Liver (tissue), 3 donors: ENCODE measurements around the gene SLC25A39.

ENCODE experiments used
- EGR1 ChIP-seq, 2 donors: IDR thresholded peaks; 2 replicates each; pipeline ENCODE4 v1.6.1; 2016 to 2018; ENCODE audit warnings: antibody characterized with exemption in 2 of 2, low read depth in 2 of 2
- GABPA ChIP-seq, 2 donors: IDR thresholded peaks in 1 of 2; conservative IDR thresholded peaks in 1 of 2; 2 replicates each; pipeline ENCODE4 v1.6.1; 2016; ENCODE audit warnings: antibody characterized with exemption in 2 of 2, mild to moderate bottlenecking in 1 of 2, moderate library complexity in 1 of 2
- JUND ChIP-seq, 2 donors: IDR thresholded peaks; 2 replicates each; pipeline ENCODE4 v1.6.1; 2016; ENCODE audit warnings: antibody characterized with exemption in 2 of 2
- YY1 ChIP-seq: IDR thresholded peaks from 2 replicates; pipeline ENCODE4 v1.6.1; 2016; ENCODE audit warnings: antibody characterized with exemption, mild to moderate bottlenecking
- TF ChIP-seq, protein P1 (sequence below): fragments of 150-350 bp; IDR thresholded peaks from 2 replicates; pipeline ENCODE4 v1.5.1; 2017; ENCODE audit warnings: improper control_type of control experiment, low read depth, low read length; ENCODE audit not compliant: missing input control
- TF ChIP-seq, protein P2 (sequence below): IDR thresholded peaks from 2 replicates; pipeline ENCODE4 v1.6.1; 2016; ENCODE audit warnings: antibody characterized with exemption
- TF ChIP-seq, protein P3 (sequence below): IDR thresholded peaks from 2 replicates; pipeline ENCODE4 v1.6.1; 2016; ENCODE audit warnings: antibody characterized with exemption
- TF ChIP-seq, protein P4 (sequence below): IDR thresholded peaks from 2 replicates; pipeline ENCODE4 v1.6.1; 2016; ENCODE audit warnings: antibody characterized with exemption, mild to moderate bottlenecking
- donor health status: healthy.
- donor health status: healthy.

DNA sequence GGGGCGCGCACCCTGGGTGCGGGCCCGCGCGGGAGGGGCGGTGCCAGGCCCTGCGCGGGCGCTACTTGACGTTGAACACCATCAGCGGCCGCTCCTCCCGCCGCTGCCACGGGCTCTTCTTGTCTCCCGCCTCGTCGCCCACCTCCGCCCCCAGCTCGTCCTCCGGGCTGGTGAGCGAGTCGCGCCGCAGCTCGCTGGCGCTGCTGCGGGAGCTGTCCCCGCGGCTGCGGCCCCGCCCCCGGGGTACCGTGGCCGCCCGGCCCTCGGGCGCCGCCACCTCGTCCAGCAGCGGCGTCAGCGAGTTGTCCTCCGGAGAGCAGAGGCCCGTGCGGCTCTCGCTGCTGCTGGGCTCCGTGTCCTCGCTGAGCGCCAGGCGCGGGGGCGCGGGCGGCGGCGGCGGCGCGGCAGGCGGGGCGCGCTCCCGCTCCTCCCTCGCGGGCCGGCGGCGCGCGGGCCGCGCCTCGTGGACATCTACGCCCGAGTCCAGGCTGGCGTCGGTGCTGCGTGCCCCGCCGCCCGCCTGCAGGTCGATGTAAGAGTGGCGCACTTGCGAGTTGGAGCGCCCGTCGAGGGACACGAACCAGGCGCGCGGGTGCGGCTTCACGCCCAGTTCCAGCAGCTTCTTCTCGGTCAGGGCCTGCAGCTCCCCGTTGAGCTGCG is 29.2 kb upstream of the SLC25A39 start:
- TF ChIP-seq, protein P1, sequence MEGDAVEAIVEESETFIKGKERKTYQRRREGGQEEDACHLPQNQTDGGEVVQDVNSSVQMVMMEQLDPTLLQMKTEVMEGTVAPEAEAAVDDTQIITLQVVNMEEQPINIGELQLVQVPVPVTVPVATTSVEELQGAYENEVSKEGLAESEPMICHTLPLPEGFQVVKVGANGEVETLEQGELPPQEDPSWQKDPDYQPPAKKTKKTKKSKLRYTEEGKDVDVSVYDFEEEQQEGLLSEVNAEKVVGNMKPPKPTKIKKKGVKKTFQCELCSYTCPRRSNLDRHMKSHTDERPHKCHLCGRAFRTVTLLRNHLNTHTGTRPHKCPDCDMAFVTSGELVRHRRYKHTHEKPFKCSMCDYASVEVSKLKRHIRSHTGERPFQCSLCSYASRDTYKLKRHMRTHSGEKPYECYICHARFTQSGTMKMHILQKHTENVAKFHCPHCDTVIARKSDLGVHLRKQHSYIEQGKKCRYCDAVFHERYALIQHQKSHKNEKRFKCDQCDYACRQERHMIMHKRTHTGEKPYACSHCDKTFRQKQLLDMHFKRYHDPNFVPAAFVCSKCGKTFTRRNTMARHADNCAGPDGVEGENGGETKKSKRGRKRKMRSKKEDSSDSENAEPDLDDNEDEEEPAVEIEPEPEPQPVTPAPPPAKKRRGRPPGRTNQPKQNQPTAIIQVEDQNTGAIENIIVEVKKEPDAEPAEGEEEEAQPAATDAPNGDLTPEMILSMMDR, result no peak
- TF ChIP-seq, protein P2, sequence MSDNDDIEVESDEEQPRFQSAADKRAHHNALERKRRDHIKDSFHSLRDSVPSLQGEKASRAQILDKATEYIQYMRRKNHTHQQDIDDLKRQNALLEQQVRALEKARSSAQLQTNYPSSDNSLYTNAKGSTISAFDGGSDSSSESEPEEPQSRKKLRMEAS, result no peak
- TF ChIP-seq EGR1 (IDR thresholded peaks at IDR 0.05; ENCODE audit: low read depth in 2 of 2) (no peak), YY1 (no peak), JUND (IDR thresholded peaks at IDR 0.05) (no peak), GABPA (IDR thresholded peaks at IDR 0.05 in 1 of 2, conservative IDR thresholded peaks at IDR 0.05 in 1 of 2) (no peak)
- TF ChIP-seq, protein P3, sequence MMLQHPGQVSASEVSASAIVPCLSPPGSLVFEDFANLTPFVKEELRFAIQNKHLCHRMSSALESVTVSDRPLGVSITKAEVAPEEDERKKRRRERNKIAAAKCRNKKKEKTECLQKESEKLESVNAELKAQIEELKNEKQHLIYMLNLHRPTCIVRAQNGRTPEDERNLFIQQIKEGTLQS, result no peak
- TF ChIP-seq, protein P4, sequence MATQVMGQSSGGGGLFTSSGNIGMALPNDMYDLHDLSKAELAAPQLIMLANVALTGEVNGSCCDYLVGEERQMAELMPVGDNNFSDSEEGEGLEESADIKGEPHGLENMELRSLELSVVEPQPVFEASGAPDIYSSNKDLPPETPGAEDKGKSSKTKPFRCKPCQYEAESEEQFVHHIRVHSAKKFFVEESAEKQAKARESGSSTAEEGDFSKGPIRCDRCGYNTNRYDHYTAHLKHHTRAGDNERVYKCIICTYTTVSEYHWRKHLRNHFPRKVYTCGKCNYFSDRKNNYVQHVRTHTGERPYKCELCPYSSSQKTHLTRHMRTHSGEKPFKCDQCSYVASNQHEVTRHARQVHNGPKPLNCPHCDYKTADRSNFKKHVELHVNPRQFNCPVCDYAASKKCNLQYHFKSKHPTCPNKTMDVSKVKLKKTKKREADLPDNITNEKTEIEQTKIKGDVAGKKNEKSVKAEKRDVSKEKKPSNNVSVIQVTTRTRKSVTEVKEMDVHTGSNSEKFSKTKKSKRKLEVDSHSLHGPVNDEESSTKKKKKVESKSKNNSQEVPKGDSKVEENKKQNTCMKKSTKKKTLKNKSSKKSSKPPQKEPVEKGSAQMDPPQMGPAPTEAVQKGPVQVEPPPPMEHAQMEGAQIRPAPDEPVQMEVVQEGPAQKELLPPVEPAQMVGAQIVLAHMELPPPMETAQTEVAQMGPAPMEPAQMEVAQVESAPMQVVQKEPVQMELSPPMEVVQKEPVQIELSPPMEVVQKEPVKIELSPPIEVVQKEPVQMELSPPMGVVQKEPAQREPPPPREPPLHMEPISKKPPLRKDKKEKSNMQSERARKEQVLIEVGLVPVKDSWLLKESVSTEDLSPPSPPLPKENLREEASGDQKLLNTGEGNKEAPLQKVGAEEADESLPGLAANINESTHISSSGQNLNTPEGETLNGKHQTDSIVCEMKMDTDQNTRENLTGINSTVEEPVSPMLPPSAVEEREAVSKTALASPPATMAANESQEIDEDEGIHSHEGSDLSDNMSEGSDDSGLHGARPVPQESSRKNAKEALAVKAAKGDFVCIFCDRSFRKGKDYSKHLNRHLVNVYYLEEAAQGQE, result no peak
